GM12892 (cell line): ENCODE data around the gene ZNF473.

ENCODE experiments used
- DNase-seq: peaks from one replicate; pipeline ENCODE4 v3.0.0; 2011; ENCODE audit not compliant: insufficient read length
- FAIRE-seq: peaks from 2 replicates; lab custom pipeline; 2011; peaks lifted over from hg19 to GRCh38; lab: Jason Lieb, UNC
- POLR2A ChIP-seq: IDR thresholded peaks from 2 replicates; pipeline ENCODE4 v1.6.1; 2011; ENCODE audit warnings: low read depth, low read length, control low read depth
- POLR2AphosphoS5 ChIP-seq: IDR thresholded peaks from 2 replicates; pipeline ENCODE4 v1.6.1; 2011; ENCODE audit warnings: low read depth, low read length, control low read depth
- TAF1 ChIP-seq: IDR thresholded peaks from 2 replicates; pipeline ENCODE4 v1.6.1; 2011; ENCODE audit warnings: low read depth, mild to moderate bottlenecking, control low read depth, low read length, borderline replicate concordance

The ZNF473 gene

GRCh38 chr19:50007170-50007569 lies 18.6 kb upstream of the ZNF473 start:
- DNase-seq = no peak
- no peak for TF ChIP-seq POLR2AphosphoS5
- no peak for TF ChIP-seq POLR2A
- TF ChIP-seq TAF1 = no peak
- no peak for FAIRE-seq

DNA sequence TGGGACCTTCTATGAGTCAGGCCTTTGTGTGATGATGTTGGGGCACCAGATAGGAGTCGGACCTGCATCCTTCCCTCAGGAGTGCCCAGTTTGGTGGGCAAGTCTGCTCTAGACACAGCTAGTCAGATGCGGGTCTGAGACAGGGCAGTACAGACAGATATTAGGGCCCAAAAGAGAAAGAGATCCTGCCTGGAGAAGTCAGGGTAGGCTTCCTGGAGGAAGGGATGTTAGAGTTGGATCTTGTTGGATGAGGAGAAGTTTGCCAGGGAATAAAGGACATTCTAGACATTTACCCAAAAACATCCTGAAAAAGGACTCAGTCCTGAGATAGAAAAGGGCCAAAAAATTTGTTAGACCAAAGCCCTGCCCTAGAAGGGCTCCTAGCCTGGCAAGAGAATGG lies 17.9 kb upstream of the ZNF473 start:
- FAIRE-seq (no peak), DNase-seq (no peak)
- TF ChIP-seq TAF1 = no peak
- no peak for TF ChIP-seq POLR2AphosphoS5

- FAIRE-seq (no peak), DNase-seq (no peak)
- TF ChIP-seq TAF1 = no peak
- TF ChIP-seq POLR2AphosphoS5 = no peak
- no peak for TF ChIP-seq POLR2A
These were observed 17.3 kb upstream of the ZNF473 start for GRCh38 chr19:50008532-50008931.

- no peak for TF ChIP-seq TAF1
- TF ChIP-seq POLR2AphosphoS5 = no peak
- TF ChIP-seq POLR2A = no peak
- DNase-seq (no peak), FAIRE-seq (no peak)
These were observed 9.5 kb upstream of the ZNF473 start for GRCh38 chr19:50016225-50016807.

DNA sequence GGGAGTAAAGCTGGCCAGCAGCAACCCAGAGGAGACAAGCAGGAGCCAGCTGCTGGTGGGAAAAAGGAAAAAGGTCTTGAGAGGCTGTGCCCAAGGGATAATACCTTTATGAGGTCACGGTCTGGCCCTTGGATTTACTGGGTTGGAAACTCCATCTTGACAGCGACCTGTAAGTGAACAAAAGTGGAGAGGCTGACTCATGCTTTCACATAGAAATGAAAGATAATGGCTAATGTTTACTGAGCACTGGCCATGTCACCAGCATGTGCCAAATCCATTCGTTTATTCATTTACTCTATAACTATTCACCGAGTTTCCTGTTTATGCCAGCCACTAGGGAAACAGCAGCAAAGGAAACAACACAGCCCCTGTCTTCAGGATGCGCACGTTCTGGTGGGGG lies 5.3 kb upstream of the ZNF473 start:
- FAIRE-seq (no peak), DNase-seq (no peak)
- TF ChIP-seq POLR2AphosphoS5 (no peak), TAF1 (no peak), POLR2A (no peak)

- FAIRE-seq = no peak
- DNase-seq = no peak
- TF ChIP-seq TAF1 (no peak), POLR2A (no peak), POLR2AphosphoS5 (no peak)
These were observed 3.0 kb upstream of the ZNF473 start for GRCh38 chr19:50022823-50023222.

GRCh38 chr19:50024719-50025021 lies 1.1 kb upstream of the ZNF473 start:
- no peak for FAIRE-seq
- DNase-seq = no peak

DNA sequence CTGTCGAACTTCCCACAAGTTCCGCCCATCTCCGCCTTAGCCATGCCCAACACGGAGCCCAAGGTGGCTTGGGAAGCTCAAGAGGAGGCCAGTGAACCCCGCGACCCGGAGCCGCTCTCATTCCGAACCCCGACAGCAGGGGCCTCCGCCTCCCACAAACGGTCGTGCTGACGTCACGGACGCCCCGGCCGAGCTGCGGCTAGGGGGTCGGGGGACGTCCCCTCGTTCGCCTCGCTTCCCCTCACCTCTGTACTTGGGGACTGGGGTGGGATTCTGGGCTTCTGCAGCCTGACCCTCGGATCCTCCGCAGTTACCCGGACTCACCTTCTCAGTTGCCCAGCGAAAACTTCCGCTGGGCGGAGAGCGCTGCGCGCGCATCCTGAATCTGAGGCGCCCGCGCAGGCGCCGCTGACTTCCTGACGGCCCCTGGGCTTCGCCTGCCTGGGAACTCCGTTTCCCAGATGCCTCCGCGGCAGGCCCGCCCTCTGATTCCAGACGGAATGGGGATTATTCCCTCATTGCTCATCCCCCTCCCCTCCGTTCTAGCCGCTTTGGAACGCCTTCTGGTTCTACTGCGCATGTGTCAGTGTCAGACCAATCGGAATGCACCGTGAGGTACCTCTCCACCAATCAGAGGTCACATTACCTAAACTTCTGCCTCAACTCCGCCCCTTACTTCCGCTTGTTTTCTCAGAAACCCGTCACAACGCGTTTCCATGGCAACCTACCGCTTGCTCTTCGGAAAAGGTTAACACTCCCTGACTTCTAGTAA lies 597 bp upstream of the ZNF473 start, which contains the start of gene VRK3:
Gene VRK3 (minus strand): TSS at position 351 of the 772 bp plus-strand sequence. CDS start 9,210 bp downstream, outside the sequence.
- peak; percentile 95 for DNase-seq
- TF ChIP-seq POLR2A (peak; percentile 77; the same call in 1 of the 2 replicates), TAF1 (no peak), POLR2AphosphoS5 (peak; percentile 73)
- peak; percentile 98 for FAIRE-seq

More at GRCh38 chr19:50024719-50025021, 1.1 kb upstream of the ZNF473 start:
- TF ChIP-seq POLR2A (no peak), TAF1 (no peak), POLR2AphosphoS5 (no peak)

GRCh38 chr19:50026550-50026906 lies 723 bp downstream of the ZNF473 start:
- FAIRE-seq (no peak), DNase-seq (no peak)
- TF ChIP-seq POLR2AphosphoS5 (no peak), TAF1 (no peak), POLR2A (no peak)

- FAIRE-seq (no peak), DNase-seq (no peak)
- TF ChIP-seq TAF1 = no peak
- TF ChIP-seq POLR2AphosphoS5 = no peak
- TF ChIP-seq POLR2A = no peak
These were observed 4.4 kb downstream of the ZNF473 start for GRCh38 chr19:50030225-50030624.

- DNase-seq (no peak), FAIRE-seq (no peak)
- no peak for TF ChIP-seq POLR2A
- TF ChIP-seq POLR2AphosphoS5 = no peak
- no peak for TF ChIP-seq TAF1
These were observed 5.1 kb downstream of the ZNF473 start for GRCh38 chr19:50030937-50031336.

- TF ChIP-seq POLR2A (no peak), TAF1 (no peak)
- DNase-seq = no peak
- no peak for FAIRE-seq
These were observed 11.1 kb downstream of the ZNF473 start for GRCh38 chr19:50036908-50037307.
